Endodermal cell (in vitro differentiated cells): Measurements from ENCODE around the gene PDZRN4. TPM values are rescaled to one million over a fixed set of nuclear protein-coding genes. Genes with fewer than 3 reads are reported as not detected.

Experiments used
- DNase-seq: peaks from one replicate; pipeline ENCODE4 v3.0.0-alpha.2; 2017
- H3K27ac ChIP-seq: 2 replicates; pipeline ENCODE4 v1.5.1; 2013; ENCODE audit warnings: mild to moderate bottlenecking, low read depth, low read length, moderate library complexity
- H3K27me3 ChIP-seq: 2 replicates; pipeline ENCODE4 v1.6.1; 2013; ENCODE audit warnings: mild to moderate bottlenecking, low read length, moderate library complexity; ENCODE audit not compliant: insufficient read depth, control insufficient read depth, poor library complexity, severe bottlenecking
- H3K36me3 ChIP-seq: 2 replicates; pipeline ENCODE4 v1.7.0; 2013; ENCODE audit warnings: mild to moderate bottlenecking, low read length, moderate library complexity; ENCODE audit not compliant: control insufficient read depth, insufficient read depth
- H3K4me1 ChIP-seq: one replicate; pipeline ENCODE4 v1.7.0; 2013; ENCODE audit warnings: low read length; ENCODE audit not compliant: control insufficient read depth, insufficient read depth
- H3K4me3 ChIP-seq: 2 replicates; pipeline ENCODE4 v1.5.1; 2013; ENCODE audit warnings: mild to moderate bottlenecking, low read length, moderate library complexity
- H3K9ac ChIP-seq: 2 replicates; pipeline ENCODE4 v1.6.1; 2013; ENCODE audit warnings: mild to moderate bottlenecking, low read length, moderate library complexity; ENCODE audit not compliant: poor library complexity, severe bottlenecking; ENCODE audit errors: extremely low read depth
- H3K9me3 ChIP-seq: 2 replicates; pipeline ENCODE4 v1.6.1; 2013; ENCODE audit warnings: mild to moderate bottlenecking, low read length, moderate library complexity; ENCODE audit not compliant: control insufficient read depth
- H3K27ac Mint-ChIP-seq: 2 replicates; pipeline ENCODE4 v1.8.0; 2020; ENCODE audit warnings: mixed read lengths
- H3K27me3 Mint-ChIP-seq: 2 replicates; pipeline ENCODE4 v1.8.0; 2021; ENCODE audit warnings: mild to moderate bottlenecking, mixed read lengths; ENCODE audit not compliant: insufficient read depth
- H3K36me3 Mint-ChIP-seq: 2 replicates; pipeline ENCODE4 v1.8.0; 2020; ENCODE audit warnings: low read depth, mixed read lengths
- H3K4me1 Mint-ChIP-seq: 2 replicates; pipeline ENCODE4 v1.8.0; 2020; ENCODE audit warnings: mixed read lengths
- H3K4me3 Mint-ChIP-seq: 2 replicates; pipeline ENCODE4 v1.8.0; 2020; ENCODE audit warnings: mild to moderate bottlenecking, moderate library complexity, mixed read lengths
- H3K9me3 Mint-ChIP-seq: 2 replicates; pipeline ENCODE4 v1.8.0; 2020; ENCODE audit warnings: mild to moderate bottlenecking, mixed read lengths
- CTCF ChIP-seq: fragments of 200-600 bp; sonication (generic); conservative IDR thresholded peaks from 2 replicates; pipeline ENCODE4 v1.5.0; 2021; ENCODE audit warnings: antibody characterized with exemption, mild to moderate bottlenecking
- WGBS, 2 experiments: methylation state at CpG; one replicate each; pipeline versions ENCODE4 v1.1.5 to v1.1.7; 2013; ENCODE audit warnings: missing lambda C conversion rate in 2 of 2, mixed read lengths in 1 of 2; ENCODE audit not compliant: insufficient coverage in 1 of 2, insufficient read length in 1 of 2; 5-methylcytosine and 5-hydroxymethylcytosine counted together
- total RNA-seq, 2 donors: library from RNA; stranded (reverse); fragmentation: NEBNext Ultra II Directional in 1 of 2; extraction: Animal tissue kit (Norgen Biotek cat#: 25700) in 1 of 2; gene quantifications; 2 replicates in 1 of 2; 3 replicates in 1 of 2; pipeline ENCODE4 v1.2.1, GENCODE V29; 2021

The PDZRN4 gene
- total RNA-seq, 2 donors from 2014 or later = 1.6 to 1.9 TPM

GRCh38 chr12:41212625-41213024, 24.5 kb downstream of the PDZRN4 start:
- H3K4me3 Mint-ChIP-seq = no peak overlapping the region
- H3K9me3 ChIP-seq = no peaks in the 10 kb centered on the region
- H3K9ac ChIP-seq = no peak overlapping the region
- DNase-seq = no peak
- no peaks in the 10 kb centered on the region for H3K36me3 Mint-ChIP-seq
- H3K27ac ChIP-seq = no peak overlapping the region
- H3K27ac Mint-ChIP-seq = no peak overlapping the region
- H3K4me1 ChIP-seq = no peaks in the 10 kb centered on the region
- H3K4me1 Mint-ChIP-seq = no peaks in the 10 kb centered on the region
- 43 to 70% methylated on average over 1 to 2 of the region's 2 CpGs for WGBS, 2 experiments
- H3K27me3 ChIP-seq = no peaks in the 10 kb centered on the region
- H3K36me3 ChIP-seq = no peaks in the 10 kb centered on the region
- no peaks in the 10 kb centered on the region for H3K9me3 Mint-ChIP-seq
- no peak overlapping the region for H3K4me3 ChIP-seq
- TF ChIP-seq CTCF = no peak
- no peaks in the 10 kb centered on the region for H3K27me3 Mint-ChIP-seq

- Histone ChIP-seq H3K9me3 (no peaks in the 10 kb centered on the region), H3K4me3 (no peak overlapping the region), H3K36me3 (no peaks in the 10 kb centered on the region), H3K27me3 (no peaks in the 10 kb centered on the region), H3K27ac (no peak overlapping the region), H3K9ac (no peak overlapping the region), H3K4me1 (no peaks in the 10 kb centered on the region)
- H3K4me3 Mint-ChIP-seq = no peak overlapping the region
- H3K9me3 Mint-ChIP-seq = no peaks in the 10 kb centered on the region
- no peaks in the 10 kb centered on the region for H3K4me1 Mint-ChIP-seq
- no peak for TF ChIP-seq CTCF
- H3K27me3 Mint-ChIP-seq = no peaks in the 10 kb centered on the region
- H3K27ac Mint-ChIP-seq = no peak overlapping the region
- DNase-seq = no peak
- H3K36me3 Mint-ChIP-seq = no peaks in the 10 kb centered on the region
- 86 to 90% methylated on average over 5 to 7 of the region's 7 CpGs for WGBS, 2 experiments
Measured at GRCh38 chr12:41213107-41213506, 25.0 kb downstream of the PDZRN4 start.

- H3K4me1 ChIP-seq = no peaks in the 10 kb centered on the region
- no peaks in the 10 kb centered on the region for H3K36me3 Mint-ChIP-seq
- no peaks in the 10 kb centered on the region for H3K36me3 ChIP-seq
- H3K27ac Mint-ChIP-seq = no peak overlapping the region
- no peak for TF ChIP-seq CTCF
- H3K4me3 ChIP-seq = no peak overlapping the region
- 93 to 100% methylated on average over 2 to 3 of the region's 3 CpGs for whole genome bisulfite sequencing, 2 experiments
- no peak for DNase-seq
- no peaks in the 10 kb centered on the region for H3K4me1 Mint-ChIP-seq
- no peak overlapping the region for H3K9ac ChIP-seq
- H3K27me3 ChIP-seq = no peaks in the 10 kb centered on the region
- no peak overlapping the region for H3K27ac ChIP-seq
- no peaks in the 10 kb centered on the region for H3K27me3 Mint-ChIP-seq
- no peaks in the 10 kb centered on the region for H3K9me3 ChIP-seq
- no peak overlapping the region for H3K4me3 Mint-ChIP-seq
- no peaks in the 10 kb centered on the region for H3K9me3 Mint-ChIP-seq
Measured at GRCh38 chr12:41213648-41214047, 25.5 kb downstream of the PDZRN4 start.
